K562 (cell line): ENCODE data around the gene TNFSF15.

Source experiments
- CEBPB ChIP-seq: fragments of 450-650 bp; IDR thresholded peaks from 2 replicates; pipeline ENCODE4 v1.6.1; 2016; ENCODE audit warnings: missing genetic modification characterization, missing compliant biosample characterization
- JUND ChIP-seq, 2 experiments: IDR thresholded peaks; 2 replicates in 1 of 2; 3 replicates in 1 of 2; pipeline ENCODE4 v1.6.1; 2011; ENCODE audit warnings: borderline replicate concordance in 2 of 2, low read depth in 2 of 2, low read length in 2 of 2, improper control_type of control experiment in 1 of 2, missing biosample characterization in 1 of 2, missing genetic modification characterization in 1 of 2, missing genetic modification reagents in 1 of 2
- MYNN ChIP-seq, 2 experiments: sonication (generic); formaldehyde crosslinking in 1 of 2; IDR thresholded peaks; 2 replicates each; pipeline versions ENCODE4 v1.5.0 to v1.6.1; 2016 to 2020; ENCODE audit warnings: antibody characterized with exemption in 1 of 2, missing genetic modification reagents in 1 of 2
- POLR2AphosphoS2 ChIP-seq: IDR thresholded peaks from 2 replicates; pipeline ENCODE4 v1.6.1; 2012; ENCODE audit warnings: low read length, improper control_type of control experiment
- RNF2 ChIP-seq: sonication (generic); IDR thresholded peaks from 2 replicates; pipeline ENCODE4 v1.6.1; 2016
- ZNF263 ChIP-seq: sonication (generic); formaldehyde crosslinking; IDR thresholded peaks from 2 replicates; pipeline ENCODE4 v1.8.0; 2022; ENCODE audit warnings: mild to moderate bottlenecking, missing genetic modification reagents, borderline replicate concordance
- TF ChIP-seq, protein P1 (sequence below): sonication (generic); formaldehyde crosslinking; IDR thresholded peaks from 2 replicates; pipeline ENCODE4 v1.9.0; 2022; ENCODE audit warnings: mild to moderate bottlenecking, missing genetic modification reagents
- TF ChIP-seq, protein P2 (sequence below), 2 experiments: fragments of 450-650 bp; conservative IDR thresholded peaks; 2 replicates each; pipeline ENCODE4 v1.6.1; 2017; ENCODE audit warnings: mild to moderate bottlenecking in 2 of 2, moderate library complexity in 2 of 2
- TF ChIP-seq, protein P3 (sequence below): sonication (generic); formaldehyde crosslinking; IDR thresholded peaks from 2 replicates; pipeline ENCODE4 v1.8.0; 2022; ENCODE audit warnings: missing genetic modification reagents, mild to moderate bottlenecking, borderline replicate concordance
- TF ChIP-seq, protein P4 (sequence below): fragments of 250-450 bp; sonication (Bioruptor Pico); IDR thresholded peaks from 2 replicates; pipeline ENCODE4 v1.4.0; 2020; ENCODE audit warnings: mild to moderate bottlenecking, moderate library complexity
- TF ChIP-seq, protein P5 (sequence below): fragments of 250-450 bp; sonication (Bioruptor Pico); IDR thresholded peaks from 2 replicates; pipeline ENCODE4 v1.8.0; 2021; ENCODE audit warnings: moderate library complexity, mild to moderate bottlenecking, inconsistent platforms
- TF ChIP-seq, protein P6 (sequence below), 2 experiments: fragments of 450-650 bp; formaldehyde crosslinking in 1 of 2; IDR thresholded peaks; 2 replicates each; pipeline versions ENCODE4 v1.4.0 to v1.6.1; 2014 to 2020; ENCODE audit warnings: mild to moderate bottlenecking in 2 of 2, borderline replicate concordance in 1 of 2, low read depth in 1 of 2

DNA sequence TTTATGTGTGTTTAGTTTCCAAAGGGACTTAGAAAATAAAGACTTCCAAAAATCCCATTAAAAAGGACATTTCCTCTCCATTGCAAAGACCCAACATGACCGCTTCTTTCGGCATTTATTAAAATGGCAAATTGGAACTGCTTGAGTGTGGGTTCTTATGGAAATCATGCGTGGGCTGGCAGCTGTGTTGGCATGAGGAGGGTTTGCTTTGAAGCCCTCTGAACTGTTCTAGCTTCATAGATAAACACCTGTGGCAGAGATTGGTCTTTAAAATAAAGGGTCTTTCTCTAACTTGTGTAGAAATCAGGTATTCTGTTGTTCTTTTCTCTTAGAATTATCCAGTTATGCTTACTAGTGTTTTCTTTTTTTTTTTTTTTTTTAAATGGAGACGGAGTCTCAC is 68.0 kb downstream of the TNFSF15 start:
- TF ChIP-seq, protein P1, sequence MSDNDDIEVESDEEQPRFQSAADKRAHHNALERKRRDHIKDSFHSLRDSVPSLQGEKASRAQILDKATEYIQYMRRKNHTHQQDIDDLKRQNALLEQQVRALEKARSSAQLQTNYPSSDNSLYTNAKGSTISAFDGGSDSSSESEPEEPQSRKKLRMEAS (CRISPR knock-in tag): no peak
- TF ChIP-seq, protein P2, sequence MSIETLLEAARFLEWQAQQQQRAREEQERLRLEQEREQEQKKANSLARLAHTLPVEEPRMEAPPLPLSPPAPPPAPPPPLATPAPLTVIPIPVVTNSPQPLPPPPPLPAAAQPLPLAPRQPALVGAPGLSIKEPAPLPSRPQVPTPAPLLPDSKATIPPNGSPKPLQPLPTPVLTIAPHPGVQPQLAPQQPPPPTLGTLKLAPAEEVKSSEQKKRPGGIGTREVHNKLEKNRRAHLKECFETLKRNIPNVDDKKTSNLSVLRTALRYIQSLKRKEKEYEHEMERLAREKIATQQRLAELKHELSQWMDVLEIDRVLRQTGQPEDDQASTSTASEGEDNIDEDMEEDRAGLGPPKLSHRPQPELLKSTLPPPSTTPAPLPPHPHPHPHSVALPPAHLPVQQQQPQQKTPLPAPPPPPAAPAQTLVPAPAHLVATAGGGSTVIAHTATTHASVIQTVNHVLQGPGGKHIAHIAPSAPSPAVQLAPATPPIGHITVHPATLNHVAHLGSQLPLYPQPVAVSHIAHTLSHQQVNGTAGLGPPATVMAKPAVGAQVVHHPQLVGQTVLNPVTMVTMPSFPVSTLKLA (conservative IDR thresholded peaks at IDR 0.05): no peak
- no peak for TF ChIP-seq JUND (IDR thresholded peaks at IDR 0.05; ENCODE audit: borderline replicate concordance, low read depth, low read length)
- TF ChIP-seq JUND (tag; IDR thresholded peaks at IDR 0.05; ENCODE audit: borderline replicate concordance, low read depth, low read length): no peak
- TF ChIP-seq MYNN (IDR thresholded peaks at IDR 0.05): no peak
- no peak for TF ChIP-seq MYNN (CRISPR knock-in tag; IDR thresholded peaks at IDR 0.05)
- no peak for TF ChIP-seq RNF2
- TF ChIP-seq ZNF263 (CRISPR knock-in tag): no peak
- TF ChIP-seq, protein P3, sequence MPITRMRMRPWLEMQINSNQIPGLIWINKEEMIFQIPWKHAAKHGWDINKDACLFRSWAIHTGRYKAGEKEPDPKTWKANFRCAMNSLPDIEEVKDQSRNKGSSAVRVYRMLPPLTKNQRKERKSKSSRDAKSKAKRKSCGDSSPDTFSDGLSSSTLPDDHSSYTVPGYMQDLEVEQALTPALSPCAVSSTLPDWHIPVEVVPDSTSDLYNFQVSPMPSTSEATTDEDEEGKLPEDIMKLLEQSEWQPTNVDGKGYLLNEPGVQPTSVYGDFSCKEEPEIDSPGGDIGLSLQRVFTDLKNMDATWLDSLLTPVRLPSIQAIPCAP: no peak
- TF ChIP-seq, protein P4, sequence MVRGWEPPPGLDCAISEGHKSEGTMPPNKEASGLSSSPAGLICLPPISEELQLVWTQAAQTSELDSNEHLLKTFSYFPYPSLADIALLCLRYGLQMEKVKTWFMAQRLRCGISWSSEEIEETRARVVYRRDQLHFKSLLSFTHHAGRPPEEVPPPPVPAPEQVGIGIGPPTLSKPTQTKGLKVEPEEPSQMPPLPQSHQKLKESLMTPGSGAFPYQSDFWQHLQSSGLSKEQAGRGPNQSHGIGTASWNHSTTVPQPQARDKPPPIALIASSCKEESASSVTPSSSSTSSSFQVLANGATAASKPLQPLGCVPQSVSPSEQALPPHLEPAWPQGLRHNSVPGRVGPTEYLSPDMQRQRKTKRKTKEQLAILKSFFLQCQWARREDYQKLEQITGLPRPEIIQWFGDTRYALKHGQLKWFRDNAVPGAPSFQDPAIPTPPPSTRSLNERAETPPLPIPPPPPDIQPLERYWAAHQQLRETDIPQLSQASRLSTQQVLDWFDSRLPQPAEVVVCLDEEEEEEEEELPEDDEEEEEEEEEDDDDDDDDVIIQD (CRISPR knock-in tag): no peak
- TF ChIP-seq, protein P5, sequence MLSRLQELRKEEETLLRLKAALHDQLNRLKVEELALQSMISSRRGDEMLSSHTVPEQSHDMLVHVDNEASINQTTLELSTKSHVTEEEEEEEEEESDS (CRISPR knock-in tag): no peak
- no peak for TF ChIP-seq CEBPB (tag)
- no peak for TF ChIP-seq POLR2AphosphoS2
- TF ChIP-seq, protein P6, sequence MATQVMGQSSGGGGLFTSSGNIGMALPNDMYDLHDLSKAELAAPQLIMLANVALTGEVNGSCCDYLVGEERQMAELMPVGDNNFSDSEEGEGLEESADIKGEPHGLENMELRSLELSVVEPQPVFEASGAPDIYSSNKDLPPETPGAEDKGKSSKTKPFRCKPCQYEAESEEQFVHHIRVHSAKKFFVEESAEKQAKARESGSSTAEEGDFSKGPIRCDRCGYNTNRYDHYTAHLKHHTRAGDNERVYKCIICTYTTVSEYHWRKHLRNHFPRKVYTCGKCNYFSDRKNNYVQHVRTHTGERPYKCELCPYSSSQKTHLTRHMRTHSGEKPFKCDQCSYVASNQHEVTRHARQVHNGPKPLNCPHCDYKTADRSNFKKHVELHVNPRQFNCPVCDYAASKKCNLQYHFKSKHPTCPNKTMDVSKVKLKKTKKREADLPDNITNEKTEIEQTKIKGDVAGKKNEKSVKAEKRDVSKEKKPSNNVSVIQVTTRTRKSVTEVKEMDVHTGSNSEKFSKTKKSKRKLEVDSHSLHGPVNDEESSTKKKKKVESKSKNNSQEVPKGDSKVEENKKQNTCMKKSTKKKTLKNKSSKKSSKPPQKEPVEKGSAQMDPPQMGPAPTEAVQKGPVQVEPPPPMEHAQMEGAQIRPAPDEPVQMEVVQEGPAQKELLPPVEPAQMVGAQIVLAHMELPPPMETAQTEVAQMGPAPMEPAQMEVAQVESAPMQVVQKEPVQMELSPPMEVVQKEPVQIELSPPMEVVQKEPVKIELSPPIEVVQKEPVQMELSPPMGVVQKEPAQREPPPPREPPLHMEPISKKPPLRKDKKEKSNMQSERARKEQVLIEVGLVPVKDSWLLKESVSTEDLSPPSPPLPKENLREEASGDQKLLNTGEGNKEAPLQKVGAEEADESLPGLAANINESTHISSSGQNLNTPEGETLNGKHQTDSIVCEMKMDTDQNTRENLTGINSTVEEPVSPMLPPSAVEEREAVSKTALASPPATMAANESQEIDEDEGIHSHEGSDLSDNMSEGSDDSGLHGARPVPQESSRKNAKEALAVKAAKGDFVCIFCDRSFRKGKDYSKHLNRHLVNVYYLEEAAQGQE (IDR thresholded peaks at IDR 0.05; ENCODE audit: borderline replicate concordance): no peak
- TF ChIP-seq, protein P6 (CRISPR knock-in tag; IDR thresholded peaks at IDR 0.05; ENCODE audit: low read depth): no peak
